K562 (cell line): Measurements from ENCODE around the gene ZNF276. TPM values are rescaled to one million over a fixed set of nuclear protein-coding genes. Genes with fewer than 3 reads are reported as not detected.

Experiments used
- ATAC-seq: fragments of 200-7000 bp; cut with Tn5 transposase; 3 replicates; pipeline ENCODE4 v1.9.1; 2020; ENCODE audit warnings: moderate library complexity
- BruUV-seq: library from RNA; stranded (reverse); fragments of 400-500 nt; replicated peaks from 2 replicates; lab custom pipeline; 2021; lab: Mats Ljungman, UMichigan
- CTCF ChIA-PET: fragments of 300-600 bp; formaldehyde crosslinking; extraction: SDS; loops from one replicate; lab custom pipeline; 2021; ENCODE audit warnings: low intra/inter-chr PET ratio; lab: Yijun Ruan, JAX
- POLR2A ChIA-PET: fragments of 300-600, 350-650 bp; sonication (Branson Sonifier 250); formaldehyde crosslinking; extraction: SDS; loops from one replicate; lab custom pipeline; 2021; ENCODE audit warnings: antibody characterized with exemption, inconsistent platforms; lab: Yijun Ruan, JAX
- DNase-seq, 4 experiments: peaks; one replicate each; pipeline versions ENCODE4 v3.0.0 to v3.0.0-alpha.2; 2011 to 2018; ENCODE audit warnings: low spot score in 3 of 4, mixed read lengths in 3 of 4; ENCODE audit errors: extremely low read depth in 1 of 4
- FAIRE-seq: peaks from 2 replicates; lab custom pipeline; 2011; peaks lifted over from hg19 to GRCh38; lab: Jason Lieb, UNC
- H2AFZ ChIP-seq: 2 replicates; pipeline ENCODE4 v1.6.0; 2011; ENCODE audit warnings: low read depth, low read length, control low read depth, inconsistent platforms
- H3K27ac ChIP-seq: fragments of 200-600 bp; 3 replicates; pipeline ENCODE4 v1.8.0; 2011; ENCODE audit warnings: low read depth, mild to moderate bottlenecking, control low read depth, inconsistent platforms, low read length, moderate library complexity, mixed read lengths; ENCODE audit errors: extremely low read depth
- H3K27me3 ChIP-seq, 2 experiments: fragments of 300-600 bp in 1 of 2; 2 replicates in 1 of 2; 3 replicates in 1 of 2; pipeline versions ENCODE4 v1.6.0 to v1.8.0; 2011; ENCODE audit warnings: inconsistent platforms in 2 of 2, low read length in 2 of 2, mild to moderate bottlenecking in 1 of 2, mixed read lengths in 1 of 2, moderate library complexity in 1 of 2; ENCODE audit not compliant: control insufficient read depth in 2 of 2, insufficient read depth in 2 of 2
- H3K36me3 ChIP-seq: fragments of 300-600 bp; 3 replicates; pipeline ENCODE4 v1.8.0; 2011; ENCODE audit warnings: mild to moderate bottlenecking, low read length, inconsistent platforms; ENCODE audit not compliant: control insufficient read depth, insufficient read depth
- H3K4me1 ChIP-seq, 2 experiments: fragments of 200-600 bp in 1 of 2; replicated peaks in 1 of 2; 2 replicates in 1 of 2; 3 replicates in 1 of 2; pipeline versions ENCODE4 v1.5.1 to v1.8.0; 2011; ENCODE audit warnings: inconsistent platforms in 2 of 2, low read length in 2 of 2, mild to moderate bottlenecking in 1 of 2, mixed read lengths in 1 of 2, moderate library complexity in 1 of 2; ENCODE audit not compliant: control insufficient read depth in 2 of 2, insufficient read depth in 2 of 2
- H3K4me2 ChIP-seq: 2 replicates; pipeline ENCODE4 v1.6.1; 2011; ENCODE audit warnings: low read length, control low read depth, inconsistent platforms, mixed read lengths; ENCODE audit not compliant: insufficient read depth
- H3K4me3 ChIP-seq: fragments of 200-600 bp; sonication (generic), shearing (Covaris generic); 2 replicates; pipeline ENCODE4 v1.5.1; 2016; ENCODE audit warnings: control low read depth, inconsistent platforms
- H3K79me2 ChIP-seq: fragments of 200-600 bp; 3 replicates; pipeline ENCODE4 v1.8.0; 2011; ENCODE audit warnings: low read length, inconsistent platforms; ENCODE audit not compliant: control insufficient read depth, insufficient read depth
- H3K9ac ChIP-seq, 2 experiments: 2 replicates each; pipeline versions ENCODE4 v1.6.0 to v1.6.1; 2011; ENCODE audit warnings: low read depth in 2 of 2, low read length in 2 of 2, control low read depth in 1 of 2, inconsistent platforms in 1 of 2, mild to moderate bottlenecking in 1 of 2, mixed read lengths in 1 of 2; ENCODE audit not compliant: insufficient read depth in 1 of 2
- H3K9me1 ChIP-seq: one replicate; pipeline ENCODE4 v1.6.0; 2011; ENCODE audit warnings: inconsistent platforms, mild to moderate bottlenecking, low read length, moderate library complexity; ENCODE audit not compliant: control insufficient read depth, insufficient read depth
- H3K9me3 ChIP-seq: replicated peaks from 2 replicates; pipeline ENCODE4 v1.5.1; 2011; ENCODE audit warnings: low read depth, low read length, inconsistent platforms; ENCODE audit not compliant: control insufficient read depth, insufficient read depth
- H4K20me1 ChIP-seq: replicated peaks from 2 replicates; pipeline ENCODE4 v1.6.1; 2011; ENCODE audit warnings: low read length, inconsistent platforms, mixed read lengths; ENCODE audit not compliant: control insufficient read depth, insufficient read depth
- ADNP ChIP-seq: fragments of 200-800 bp; sonication (Bioruptor generic); IDR thresholded peaks from 2 replicates; pipeline ENCODE4 v1.6.1; 2016; ENCODE audit warnings: missing genetic modification characterization, missing compliant biosample characterization
- ARID3A ChIP-seq: IDR thresholded peaks from 2 replicates; pipeline ENCODE4 v1.6.1; 2012; ENCODE audit warnings: low read depth, low read length, improper control_type of control experiment, borderline replicate concordance
- FOS ChIP-seq: IDR thresholded peaks from 3 replicates; pipeline ENCODE4 v1.6.1; 2011; ENCODE audit not compliant: insufficient read length; ENCODE audit errors: extremely low read depth
- KDM5B ChIP-seq: fragments of 200-600 bp; sonication (generic); IDR thresholded peaks from 2 replicates; pipeline ENCODE4 v1.6.1; 2012; ENCODE audit warnings: low read depth, mild to moderate bottlenecking, moderate library complexity, low read length, control low read depth, inconsistent platforms; ENCODE audit not compliant: insufficient replicate concordance
- NR4A1 ChIP-seq, 2 experiments: fragments of 250-450 bp in 1 of 2; fragments of 450-650 bp in 1 of 2; sonication (Bioruptor Pico) in 1 of 2; IDR thresholded peaks; 2 replicates each; pipeline versions ENCODE4 v1.4.0 to v1.6.1; 2016 to 2020; ENCODE audit warnings: mild to moderate bottlenecking in 2 of 2, missing compliant biosample characterization in 1 of 2, missing genetic modification characterization in 1 of 2, moderate library complexity in 1 of 2
- STAG1 ChIP-seq: sonication (generic); formaldehyde crosslinking; IDR thresholded peaks from 2 replicates; pipeline ENCODE4 v1.5.0; 2020; ENCODE audit warnings: missing genetic modification reagents, borderline replicate concordance
- U2AF2 ChIP-seq: fragments of 200-400 bp; formaldehyde crosslinking; optimal IDR thresholded peaks from 2 replicates; pipeline ENCODE3; 2017; ENCODE audit warnings: low read depth, mild to moderate bottlenecking, low read length
- WGBS: fragments of 100-300 bp; shearing (Covaris generic); methylation state at CpG from one replicate; pipeline ENCODE4 v1.1.6; 2016; ENCODE audit warnings: low coverage, mixed read lengths; ENCODE audit not compliant: insufficient coverage; ENCODE audit errors: missing lambda C conversion rate; 5-methylcytosine and 5-hydroxymethylcytosine counted together
- in situ Hi-C: fragments of 300-500 bp; cut with MboI; formaldehyde crosslinking; loops from 4 replicates; pipeline ENCODE4 v1.15.0; 2018; ENCODE audit warnings: inconsistent platforms, mixed read lengths
- intact Hi-C: fragments of 100-400 bp; cut with micrococcal nuclease; formaldehyde crosslinking; loops from 2 replicates; pipeline ENCODE4 v1.14.2; 2022
- polyA plus RNA-seq, 8 experiments: library from polyadenylated mRNA; depleted of rRNA in 4 of 8; stranded (reverse) in 5 of 8; unstranded in 3 of 8; fragments of >200 nt; fragmentation: Nextera tagmentation in 2 of 8; fragmentation: Illumina TruSeq in 1 of 8; extraction: Ambion mirVana in 2 of 8; extraction: Trizol in 1 of 8; gene quantifications; 2 replicates each; pipeline versions ENCODE4 v1.2.1 to v1.2.3, GENCODE V29; 2011 to 2014; ENCODE audit warnings: inconsistent platforms in 1 of 8, missing spikeins in 1 of 8
- total RNA-seq, 7 experiments: library from RNA; depleted of rRNA in 6 of 7; stranded (reverse); fragments of >200 nt in 6 of 7; fragmentation: Illumina TruSeq in 2 of 7; extraction: Trizol in 2 of 7; gene quantifications; 2 replicates each; pipeline versions ENCODE4 v1.2.1 to v1.2.3, GENCODE V29; 2011 to 2021; ENCODE audit warnings: low replicate concordance in 1 of 7

ZNF276 gene
- total and polyA plus RNA-seq, 9 of the 15 experiments (the other 6 are each of a cell fraction or from before 2014, with no cell fraction given) = 0.49 to 43.9 (median 15.8) TPM

GRCh38 chr16:89707695-89708094 lies 13.6 kb upstream of the ZNF276 start:
- WGBS = 68% methylated on average over 9 of the region's 9 CpGs
- no peaks in the 10 kb centered on the region for H3K9me1 ChIP-seq
- H3K4me1 ChIP-seq = peaks cover 18 to 74% of the 10 kb centered on the region in 2 experiments; a peak in 4 of 5 replicates
- DNase-seq (no peak), FAIRE-seq (no peak), ATAC-seq (no peak)
- TF ChIP-seq KDM5B (no peak), STAG1 (CRISPR knock-in tag) (no peak), FOS (no peak), NR4A1 (CRISPR knock-in tag; IDR thresholded peaks at IDR 0.05) (no peak), NR4A1 (tag; IDR thresholded peaks at IDR 0.05) (no peak), ADNP (tag) (no peak), ARID3A (no peak), U2AF2 (no peak)
- H3K9ac ChIP-seq = peak overlapping the region in 1 of 2 experiments; percentile 85; a peak in 2 of 4 replicates
- H3K4me2 ChIP-seq = no peak overlapping the region
- H3K36me3 ChIP-seq = peaks cover 3% of the 10 kb centered on the region; the same call in 1 of the 3 replicates
- no peaks in the 10 kb centered on the region for H3K9me3 ChIP-seq
- no peaks in the 10 kb centered on the region for H4K20me1 ChIP-seq
- intact Hi-C loops (loop anchor here (5.0 kb wide), 1 partner anchor 45 kb away; no protein-coding TSS in a partner anchor), in situ Hi-C loops (no loop called here)
- peaks cover 11% of the 10 kb centered on the region for H3K79me2 ChIP-seq
- no peaks in the 10 kb centered on the region for H3K27me3 ChIP-seq
- H3K4me3 ChIP-seq = no peak overlapping the region
- H2AFZ ChIP-seq = no peak overlapping the region
- POLR2A ChIA-PET = interaction anchor here (1.0 to 4.5 kb wide), 3 partner anchors 10 to 153 kb away, joined by 4 to 45 read pairs (median 7); partner anchors contain the start of genes CDK10 and VPS9D1
- no peak overlapping the region for H3K27ac ChIP-seq
- CTCF ChIA-PET = no interaction called here
- BruUV-seq = no TSS peak
